ENCODE measurements around the gene TTLL11.

- TF ChIP-seq GATA3 (IDR thresholded peaks at IDR 0.05; ENCODE audit: low read depth, low read length) (no peak), GATA2 (IDR thresholded peaks at IDR 0.05; ENCODE audit: low read depth, low read length) (no peak)
These were observed 142.2 kb downstream of the TTLL11 start for GRCh38 chr9:121950866-121951265.

Measured in SH-SY5Y (cell line).